HEK293 (cell line): ENCODE results near the gene NPW.

Source experiments
- CTCF ChIA-PET: fragments of 350-600 bp; formaldehyde crosslinking; extraction: SDS; loops from one replicate; lab custom pipeline; 2021; ENCODE audit warnings: antibody characterized with exemption; lab: Yijun Ruan, JAX
- POLR2A ChIA-PET: fragments of 300-600 bp; formaldehyde crosslinking; extraction: SDS; loops from one replicate; lab custom pipeline; 2020; ENCODE audit warnings: antibody characterized with exemption, inconsistent platforms; lab: Yijun Ruan, JAX
- H3K27ac ChIP-seq: fragments of 200-500 bp; sonication (Bioruptor generic); 2 replicates; pipeline ENCODE4 v1.5.1; 2014; ENCODE audit warnings: low read depth, low read length, control low read depth, inconsistent platforms; ENCODE audit errors: extremely low read depth
- H3K36me3 ChIP-seq, 2 experiments: fragments of 200-500 bp in 1 of 2; sonication (Bioruptor generic) in 1 of 2; 1 replicate in 1 of 2; 2 replicates in 1 of 2; pipeline ENCODE4 v1.5.1; 2014 to 2017; ENCODE audit warnings: inconsistent platforms in 2 of 2, low read length in 2 of 2; ENCODE audit not compliant: control insufficient read depth in 2 of 2, insufficient read depth in 1 of 2
- H3K4me1 ChIP-seq: fragments of 200-500 bp; sonication (Bioruptor generic); 2 replicates; pipeline ENCODE4 v1.5.1; 2014; ENCODE audit warnings: mild to moderate bottlenecking, low read length, inconsistent platforms; ENCODE audit not compliant: control insufficient read depth, insufficient read depth
- H3K4me3 ChIP-seq: 2 replicates; pipeline ENCODE4 v1.5.1; 2011; ENCODE audit warnings: low read depth, mild to moderate bottlenecking, control low read depth, low read length, moderate library complexity
- H3K9me3 ChIP-seq: fragments of 200-500 bp; sonication (Bioruptor generic); 2 replicates; pipeline ENCODE4 v1.5.1; 2014; ENCODE audit warnings: low read depth, low read length, inconsistent platforms; ENCODE audit not compliant: control insufficient read depth, insufficient read depth
- EGR2 ChIP-seq: fragments of 450-650 bp; formaldehyde crosslinking; IDR thresholded peaks from 2 replicates; pipeline ENCODE4 v1.5.1; 2016; ENCODE audit warnings: low read depth, missing biosample characterization, missing genetic modification characterization
- GLI2 ChIP-seq: fragments of 450-650 bp; formaldehyde crosslinking; IDR thresholded peaks from 2 replicates; pipeline ENCODE4; 2017; ENCODE audit warnings: missing biosample characterization, missing genetic modification characterization, low read depth, borderline replicate concordance
- PRDM1 ChIP-seq: fragments of 450-650 bp; formaldehyde crosslinking; IDR thresholded peaks from 2 replicates; pipeline ENCODE4; 2016; ENCODE audit warnings: missing biosample characterization, missing genetic modification characterization
- ZBTB10 ChIP-seq: fragments of 450-650 bp; formaldehyde crosslinking; IDR thresholded peaks from 2 replicates; pipeline ENCODE4 v1.5.1; 2016; ENCODE audit warnings: missing biosample characterization, missing genetic modification characterization
- ZBTB7A ChIP-seq: fragments of 450-650 bp; formaldehyde crosslinking; IDR thresholded peaks from 2 replicates; pipeline ENCODE4 v1.5.1; 2016; ENCODE audit warnings: low read depth, missing biosample characterization, missing genetic modification characterization
- ZFP37 ChIP-seq: fragments of 450-650 bp; formaldehyde crosslinking; IDR thresholded peaks from 2 replicates; pipeline ENCODE4 v1.5.1; 2016; ENCODE audit warnings: missing biosample characterization, missing genetic modification characterization
- ZFP41 ChIP-seq: fragments of 450-650 bp; formaldehyde crosslinking; IDR thresholded peaks from 2 replicates; pipeline ENCODE4 v1.5.1; 2016; ENCODE audit warnings: missing biosample characterization, missing genetic modification characterization, borderline replicate concordance
- ZNF133 ChIP-seq: fragments of 450-650 bp; formaldehyde crosslinking; IDR thresholded peaks from 2 replicates; pipeline ENCODE4 v1.5.1; 2016; ENCODE audit warnings: missing biosample characterization, missing genetic modification characterization
- ZNF174 ChIP-seq: fragments of 450-650 bp; formaldehyde crosslinking; IDR thresholded peaks from 2 replicates; pipeline ENCODE4 v1.5.0; 2017; ENCODE audit warnings: missing biosample characterization, mild to moderate bottlenecking, missing genetic modification characterization
- ZNF214 ChIP-seq: fragments of 450-650 bp; formaldehyde crosslinking; IDR thresholded peaks from 2 replicates; pipeline ENCODE4 v1.5.1; 2017; ENCODE audit warnings: missing biosample characterization, mild to moderate bottlenecking, missing genetic modification characterization, borderline replicate concordance
- ZNF335 ChIP-seq: fragments of 450-650 bp; formaldehyde crosslinking; conservative IDR thresholded peaks from 2 replicates; pipeline ENCODE4 v1.5.1; 2016; ENCODE audit warnings: missing biosample characterization, missing genetic modification characterization
- ZNF354C ChIP-seq: fragments of 450-650 bp; formaldehyde crosslinking; IDR thresholded peaks from 2 replicates; pipeline ENCODE4 v1.5.1; 2016; ENCODE audit warnings: missing biosample characterization, missing genetic modification characterization, low read depth, borderline replicate concordance
- ZNF404 ChIP-seq: fragments of 450-650 bp; formaldehyde crosslinking; IDR thresholded peaks from 2 replicates; pipeline ENCODE4 v1.5.1; 2017; ENCODE audit warnings: missing biosample characterization, missing genetic modification characterization
- ZNF510 ChIP-seq: fragments of 450-650 bp; formaldehyde crosslinking; IDR thresholded peaks from 2 replicates; pipeline ENCODE4 v1.5.1; 2018; ENCODE audit warnings: mild to moderate bottlenecking, missing genetic modification characterization, missing biosample characterization; ENCODE audit not compliant: insufficient replicate concordance
- ZNF645 ChIP-seq: fragments of 450-650 bp; formaldehyde crosslinking; IDR thresholded peaks from 2 replicates; pipeline ENCODE4; 2016; ENCODE audit warnings: missing biosample characterization, missing genetic modification characterization
- ZNF791 ChIP-seq: fragments of 450-650 bp; formaldehyde crosslinking; IDR thresholded peaks from 2 replicates; pipeline ENCODE4 v1.5.1; 2016; ENCODE audit warnings: missing biosample characterization, missing genetic modification characterization
- TF ChIP-seq, protein P1 (sequence below): fragments of 450-650 bp; formaldehyde crosslinking; IDR thresholded peaks from 2 replicates; pipeline ENCODE4 v1.5.1; 2016; ENCODE audit warnings: missing biosample characterization, missing genetic modification characterization
- TF ChIP-seq, protein P2 (sequence below): fragments of 450-650 bp; formaldehyde crosslinking; conservative IDR thresholded peaks from 2 replicates; pipeline ENCODE4 v1.5.1; 2016; ENCODE audit warnings: low read depth, missing biosample characterization, missing genetic modification characterization

The NPW gene

DNA sequence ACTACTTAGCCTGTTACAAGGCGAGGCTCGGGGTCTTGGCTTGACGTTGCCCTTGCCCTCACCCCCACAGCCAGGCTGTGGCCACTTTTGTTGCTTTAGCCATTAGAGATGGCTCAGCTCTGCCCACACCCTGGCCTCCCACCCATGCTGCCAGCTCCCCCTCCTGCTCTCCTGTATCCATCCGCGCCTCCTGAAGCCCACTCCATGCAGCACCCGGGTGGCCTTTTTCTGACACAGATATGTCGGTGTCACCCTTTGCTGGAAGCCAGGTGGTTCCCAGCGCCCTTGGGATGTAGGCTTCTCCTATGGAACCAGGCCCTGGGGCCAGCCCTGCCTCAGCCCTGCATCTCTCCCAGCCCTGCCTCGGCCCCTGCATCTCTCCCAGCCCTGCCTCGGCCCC, 37.9 kb downstream of the NPW start:
- Histone ChIP-seq H3K27ac (no peak overlapping the region), H3K36me3 (peaks cover 0 to 80% of the 10 kb centered on the region in 2 experiments; a peak in 2 of 3 replicates)
- CTCF ChIA-PET: interaction anchor here (0.5 to 1.2 kb wide), 3 partner anchors 16 to 97 kb away, joined by 3 to 10 read pairs (median 3); no protein-coding TSS in a partner anchor

DNA sequence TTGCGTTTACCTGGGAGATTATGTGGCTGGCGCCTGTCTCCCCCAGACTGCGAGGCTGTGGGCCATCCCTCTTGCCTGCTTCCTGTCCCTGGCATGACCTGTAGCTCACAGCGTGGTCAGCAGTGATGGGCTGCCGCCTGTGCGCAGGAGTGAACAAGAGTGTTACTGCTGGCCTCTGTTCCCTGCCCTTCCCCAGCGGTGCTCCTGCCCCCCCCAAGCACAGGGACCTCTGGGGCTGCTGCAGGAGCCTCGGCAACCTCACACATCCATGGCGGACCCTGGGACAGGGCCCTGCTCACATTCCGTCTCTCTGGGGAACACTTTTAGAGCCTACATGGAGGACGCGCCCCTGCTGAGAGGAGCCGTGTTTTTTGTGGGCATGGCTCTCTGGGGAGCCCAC, 38.8 kb downstream of the NPW start:
- no peak overlapping the region for H3K4me3 ChIP-seq
- CTCF ChIA-PET: no interaction called here
- H3K36me3 ChIP-seq: peaks cover 0 to 80% of the 10 kb centered on the region in 2 experiments; a peak in 2 of 3 replicates
- H3K4me1 ChIP-seq: no peaks in the 10 kb centered on the region
- no peak overlapping the region for H3K27ac ChIP-seq
- TF ChIP-seq ZNF335 (tag by site-specific recombination): no peak
- POLR2A ChIA-PET: interaction anchor here (0.6 to 0.7 kb wide), 2 partner anchors 11 to 100 kb away, joined by 3 read pairs; partner anchors contain the start of gene NTHL1
- no peaks in the 10 kb centered on the region for H3K9me3 ChIP-seq

More for the DNA sequence above, 37.9 kb downstream of the NPW start:
- TF ChIP-seq, protein P1, sequence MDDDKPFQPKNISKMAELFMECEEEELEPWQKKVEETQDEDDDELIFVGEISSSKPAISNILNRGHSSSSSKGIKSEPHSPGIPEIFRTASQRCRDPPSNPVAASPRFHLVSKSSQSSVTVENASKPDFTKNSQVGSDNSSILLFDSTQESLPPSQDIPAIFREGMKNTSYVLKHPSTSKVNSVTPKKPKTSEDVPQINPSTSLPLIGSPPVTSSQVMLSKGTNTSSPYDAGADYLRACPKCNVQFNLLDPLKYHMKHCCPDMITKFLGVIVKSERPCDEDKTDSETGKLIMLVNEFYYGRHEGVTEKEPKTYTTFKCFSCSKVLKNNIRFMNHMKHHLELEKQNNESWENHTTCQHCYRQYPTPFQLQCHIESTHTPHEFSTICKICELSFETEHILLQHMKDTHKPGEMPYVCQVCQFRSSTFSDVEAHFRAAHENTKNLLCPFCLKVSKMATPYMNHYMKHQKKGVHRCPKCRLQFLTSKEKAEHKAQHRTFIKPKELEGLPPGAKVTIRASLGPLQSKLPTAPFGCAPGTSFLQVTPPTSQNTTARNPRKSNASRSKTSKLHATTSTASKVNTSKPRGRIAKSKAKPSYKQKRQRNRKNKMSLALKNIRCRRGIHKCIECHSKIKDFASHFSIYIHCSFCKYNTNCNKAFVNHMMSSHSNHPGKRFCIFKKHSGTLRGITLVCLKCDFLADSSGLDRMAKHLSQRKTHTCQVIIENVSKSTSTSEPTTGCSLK (tag by site-specific recombination): no peak
- TF ChIP-seq EGR2 (tag by site-specific recombination): peak; percentile 66
- TF ChIP-seq, all 188 proteins: peak for 1
- POLR2A ChIA-PET: interaction anchor here (1.0 to 2.0 kb wide), 2 partner anchors 9 to 28 kb away, joined by 3 to 6 read pairs; partner anchors contain the start of genes NTHL1 and TSC2
- Histone ChIP-seq H3K9me3 (no peaks in the 10 kb centered on the region), H3K4me3 (no peak overlapping the region), H3K4me1 (no peaks in the 10 kb centered on the region)

- H3K27ac ChIP-seq: no peak overlapping the region
- no peaks in the 10 kb centered on the region for H3K4me1 ChIP-seq
- CTCF ChIA-PET: interaction anchor here (0.6 kb wide), 1 partner anchor 545 kb away, joined by 4 read pairs; no protein-coding TSS in a partner anchor
- H3K36me3 ChIP-seq: peaks cover 0 to 80% of the 10 kb centered on the region in 2 experiments; a peak in 2 of 3 replicates
- H3K9me3 ChIP-seq: no peaks in the 10 kb centered on the region
- POLR2A ChIA-PET: interaction anchor here (0.6 to 0.7 kb wide), 2 partner anchors 11 to 93 kb away, joined by 3 read pairs; partner anchors contain the start of gene NTHL1
- H3K4me3 ChIP-seq: no peak overlapping the region
- TF ChIP-seq ZBTB7A (tag by site-specific recombination): no peak
- no peak for TF ChIP-seq PRDM1 (tag by site-specific recombination)
- TF ChIP-seq ZNF133 (tag by site-specific recombination): no peak
- TF ChIP-seq ZNF354C (tag by site-specific recombination): no peak
- TF ChIP-seq, protein P2, sequence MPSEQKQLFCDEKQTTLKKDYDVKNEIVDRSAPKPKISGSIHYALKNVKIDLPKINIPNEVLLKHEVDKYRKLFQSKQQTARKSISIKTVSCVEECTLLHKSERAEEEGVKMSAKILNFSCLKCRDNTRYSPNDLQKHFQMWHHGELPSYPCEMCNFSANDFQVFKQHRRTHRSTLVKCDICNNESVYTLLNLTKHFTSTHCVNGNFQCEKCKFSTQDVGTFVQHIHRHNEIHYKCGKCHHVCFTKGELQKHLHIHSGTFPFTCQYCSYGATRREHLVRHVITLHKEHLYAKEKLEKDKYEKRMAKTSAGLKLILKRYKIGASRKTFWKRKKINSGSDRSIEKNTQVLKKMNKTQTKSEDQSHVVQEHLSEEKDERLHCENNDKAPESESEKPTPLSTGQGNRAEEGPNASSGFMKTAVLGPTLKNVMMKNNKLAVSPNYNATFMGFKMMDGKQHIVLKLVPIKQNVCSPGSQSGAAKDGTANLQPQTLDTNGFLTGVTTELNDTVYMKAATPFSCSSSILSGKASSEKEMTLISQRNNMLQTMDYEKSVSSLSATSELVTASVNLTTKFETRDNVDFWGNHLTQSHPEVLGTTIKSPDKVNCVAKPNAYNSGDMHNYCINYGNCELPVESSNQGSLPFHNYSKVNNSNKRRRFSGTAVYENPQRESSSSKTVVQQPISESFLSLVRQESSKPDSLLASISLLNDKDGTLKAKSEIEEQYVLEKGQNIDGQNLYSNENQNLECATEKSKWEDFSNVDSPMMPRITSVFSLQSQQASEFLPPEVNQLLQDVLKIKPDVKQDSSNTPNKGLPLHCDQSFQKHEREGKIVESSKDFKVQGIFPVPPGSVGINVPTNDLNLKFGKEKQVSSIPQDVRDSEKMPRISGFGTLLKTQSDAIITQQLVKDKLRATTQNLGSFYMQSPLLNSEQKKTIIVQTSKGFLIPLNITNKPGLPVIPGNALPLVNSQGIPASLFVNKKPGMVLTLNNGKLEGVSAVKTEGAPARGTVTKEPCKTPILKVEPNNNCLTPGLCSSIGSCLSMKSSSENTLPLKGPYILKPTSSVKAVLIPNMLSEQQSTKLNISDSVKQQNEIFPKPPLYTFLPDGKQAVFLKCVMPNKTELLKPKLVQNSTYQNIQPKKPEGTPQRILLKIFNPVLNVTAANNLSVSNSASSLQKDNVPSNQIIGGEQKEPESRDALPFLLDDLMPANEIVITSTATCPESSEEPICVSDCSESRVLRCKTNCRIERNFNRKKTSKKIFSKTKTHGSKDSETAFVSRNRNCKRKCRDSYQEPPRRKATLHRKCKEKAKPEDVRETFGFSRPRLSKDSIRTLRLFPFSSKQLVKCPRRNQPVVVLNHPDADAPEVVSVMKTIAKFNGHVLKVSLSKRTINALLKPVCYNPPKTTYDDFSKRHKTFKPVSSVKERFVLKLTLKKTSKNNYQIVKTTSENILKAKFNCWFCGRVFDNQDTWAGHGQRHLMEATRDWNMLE (tag by site-specific recombination): no peak
- TF ChIP-seq ZFP41 (tag by site-specific recombination): no peak
- TF ChIP-seq ZBTB10: no peak
- TF ChIP-seq ZNF791 (tag by site-specific recombination): no peak
- no peak for TF ChIP-seq ZNF510 (tag by site-specific recombination)
- TF ChIP-seq ZNF645 (tag by site-specific recombination): no peak
- TF ChIP-seq ZNF214: no peak
- no peak for TF ChIP-seq ZFP37 (tag by site-specific recombination)
- TF ChIP-seq ZNF404 (tag by site-specific recombination): no peak
- no peak for TF ChIP-seq ZNF174 (tag by site-specific recombination)
- TF ChIP-seq GLI2 (tag by site-specific recombination): no peak
Observed at GRCh38 chr16:2058872-2059271, 39.3 kb downstream of the NPW start.
